HG03103 (cell line): ENCODE data around the gene NGFR.

Experiments
- ATAC-seq: cut with Tn5 transposase; IDR thresholded peaks from one replicate; pipeline ENCODE4 v1.9.1; 2021; ENCODE audit warnings: low read depth; ENCODE audit not compliant: unreplicated experiment

The NGFR gene

GRCh38 chr17:49556223-49556943 is 61.3 kb downstream of the NGFR start:
- ATAC-seq = no peak

- no peak for ATAC-seq
Observed at GRCh38 chr17:49557312-49558024, 62.4 kb downstream of the NGFR start.
